Measurements from ENCODE around the gene ADAT1. TPM values are rescaled to one million over a fixed set of nuclear protein-coding genes. Genes with fewer than 3 reads are reported as not detected.

ADAT1 gene
- total and polyA plus RNA-seq, 2 of the 13 experiments (the other 11 are each of a cell fraction or from before 2014, with no cell fraction given): 18.4 to 40.8 TPM

GRCh38 chr16:75555707-75556430 lies 67.2 kb downstream of the ADAT1 start, which contains the start of gene TMEM231 (continued):
- TF ChIP-seq ZNF142 (CRISPR knock-in tag; IDR thresholded peaks at IDR 0.05): peak; percentile 23; the same call in 1 of the 2 replicates
- TF ChIP-seq CHD2 (IDR thresholded peaks at IDR 0.05; ENCODE audit: low read depth, low read length): no peak
- TF ChIP-seq ZNF484 (CRISPR knock-in tag; IDR thresholded peaks at IDR 0.05; ENCODE audit: borderline replicate concordance, low read depth): no peak
- TF ChIP-seq AHR (CRISPR knock-in tag; IDR thresholded peaks at IDR 0.05): peak; percentile 18; the same call in 1 of the 2 replicates
- peak; percentile 99 for TF ChIP-seq ZNF687 (CRISPR knock-in tag; IDR thresholded peaks at IDR 0.05)
- peak; percentile 70; the same call in 1 of the 2 replicates for TF ChIP-seq GPN1 (CRISPR knock-in tag; IDR thresholded peaks at IDR 0.05; ENCODE audit: borderline replicate concordance)
- no peak for TF ChIP-seq ZNF382 (CRISPR knock-in tag; IDR thresholded peaks at IDR 0.05; ENCODE audit: borderline replicate concordance)
- TF ChIP-seq NRL (CRISPR knock-in tag; IDR thresholded peaks at IDR 0.05; ENCODE audit: borderline replicate concordance): peak; percentile 88; the same call in 1 of the 2 replicates
- TF ChIP-seq ZNF24 (IDR thresholded peaks at IDR 0.05): no peak
- TF ChIP-seq ZNF614 (CRISPR knock-in tag; IDR thresholded peaks at IDR 0.05; ENCODE audit: borderline replicate concordance): peak; percentile 58; the same call in 1 of the 2 replicates
- 0 out of 2 replicates have a peak, but pooled peaks have one; percentile 48 for TF ChIP-seq TOPORS (CRISPR knock-in tag; IDR thresholded peaks at IDR 0.05)
- TF ChIP-seq RORA (CRISPR knock-in tag; IDR thresholded peaks at IDR 0.05): no peak
- TF ChIP-seq PAXIP1 (CRISPR knock-in tag; conservative IDR thresholded peaks at IDR 0.05): peak; percentile 35
- no peak; the same call in 1 of the 2 replicates for TF ChIP-seq ZNF235 (CRISPR knock-in tag; IDR thresholded peaks at IDR 0.05; ENCODE audit: borderline replicate concordance)
